Measurements from ENCODE around the gene UBASH3A.

UBASH3A gene

GRCh38 chr21:42445311-42445710 lies 41.6 kb downstream of the UBASH3A start:
- TF ChIP-seq CTCF (IDR thresholded peaks at IDR 0.05; ENCODE audit: borderline replicate concordance, insufficient read depth, low read depth, low read length), result no peak
- no peak overlapping the region for H3K4me3 ChIP-seq (ENCODE audit: low read depth, low read length)

GRCh38 chr21:42446531-42446930 lies 42.8 kb downstream of the UBASH3A start:
- no peak for TF ChIP-seq CTCF (IDR thresholded peaks at IDR 0.05; ENCODE audit: borderline replicate concordance, insufficient read depth, low read depth, low read length)
- no peak overlapping the region for H3K4me3 ChIP-seq (ENCODE audit: low read depth, low read length)

GRCh38 chr21:42447182-42447581 lies 43.5 kb downstream of the UBASH3A start:
- no peak overlapping the region for H3K4me3 ChIP-seq (ENCODE audit: low read depth, low read length)
- TF ChIP-seq CTCF (IDR thresholded peaks at IDR 0.05; ENCODE audit: borderline replicate concordance, insufficient read depth, low read depth, low read length), result no peak

GRCh38 chr21:42447732-42448131 lies 44.0 kb downstream of the UBASH3A start:
- TF ChIP-seq CTCF (IDR thresholded peaks at IDR 0.05; ENCODE audit: borderline replicate concordance, insufficient read depth, low read depth, low read length), result no peak
- H3K4me3 ChIP-seq (ENCODE audit: low read depth, low read length), result no peak overlapping the region

GRCh38 chr21:42448686-42449085 lies 45.0 kb downstream of the UBASH3A start:
- TF ChIP-seq CTCF (IDR thresholded peaks at IDR 0.05; ENCODE audit: borderline replicate concordance, insufficient read depth, low read depth, low read length), result no peak
- no peak overlapping the region for H3K4me3 ChIP-seq (ENCODE audit: low read depth, low read length)

- H3K4me3 ChIP-seq (ENCODE audit: low read depth, low read length), result no peak overlapping the region
- TF ChIP-seq CTCF (IDR thresholded peaks at IDR 0.05; ENCODE audit: borderline replicate concordance, insufficient read depth, low read depth, low read length), result no peak
Measured at GRCh38 chr21:42451941-42452340, 48.2 kb downstream of the UBASH3A start.

- H3K4me3 ChIP-seq (ENCODE audit: low read depth, low read length), result no peak overlapping the region
- no peak for TF ChIP-seq CTCF (IDR thresholded peaks at IDR 0.05; ENCODE audit: borderline replicate concordance, insufficient read depth, low read depth, low read length)
Measured at GRCh38 chr21:42452401-42453223, 48.9 kb downstream of the UBASH3A start.
